ENCODE results near the gene ATF6. TPM values are rescaled to one million over a fixed set of nuclear protein-coding genes. Genes with fewer than 3 reads are reported as not detected.

The ATF6 gene
- total RNA-seq, 1 donor from 2014 or later = 22.9 TPM

- H3K4me3 Mint-ChIP-seq = no peak overlapping the region
- TF ChIP-seq CTCF (conservative IDR thresholded peaks at IDR 0.05) = no peak
- H3K27ac Mint-ChIP-seq = no peak overlapping the region
- DNase-seq (ENCODE audit: extremely low spot score, unreplicated experiment) = no peak
- H3K4me1 Mint-ChIP-seq (ENCODE audit: unreplicated experiment) = no peaks in the 10 kb centered on the region
- H3K36me3 Mint-ChIP-seq = peaks cover 23% of the 10 kb centered on the region
- H3K27me3 Mint-ChIP-seq = no peaks in the 10 kb centered on the region
- no peaks in the 10 kb centered on the region for H3K9me3 Mint-ChIP-seq
Measured at GRCh38 chr1:161839591-161839990, 73.5 kb downstream of the ATF6 start.

GRCh38 chr1:161840363-161840762, 74.2 kb downstream of the ATF6 start:
- Mint-ChIP-seq H3K36me3 (peaks cover 17% of the 10 kb centered on the region), H3K4me3 (no peak overlapping the region), H3K27me3 (no peaks in the 10 kb centered on the region), H3K27ac (no peak overlapping the region), H3K9me3 (no peaks in the 10 kb centered on the region), H3K4me1 (ENCODE audit: unreplicated experiment) (no peaks in the 10 kb centered on the region)
- TF ChIP-seq CTCF (conservative IDR thresholded peaks at IDR 0.05) = no peak
- no peak for DNase-seq (ENCODE audit: extremely low spot score, unreplicated experiment)

GRCh38 chr1:161843156-161843555, 77.0 kb downstream of the ATF6 start:
- Mint-ChIP-seq H3K4me1 (ENCODE audit: unreplicated experiment) (no peaks in the 10 kb centered on the region), H3K4me3 (no peak overlapping the region), H3K36me3 (peaks cover 10% of the 10 kb centered on the region), H3K9me3 (no peaks in the 10 kb centered on the region), H3K27ac (no peak overlapping the region), H3K27me3 (no peaks in the 10 kb centered on the region)
- DNase-seq (ENCODE audit: extremely low spot score, unreplicated experiment) = no peak
- no peak for TF ChIP-seq CTCF (conservative IDR thresholded peaks at IDR 0.05)

GRCh38 chr1:161844696-161845095, 78.6 kb downstream of the ATF6 start:
- Mint-ChIP-seq H3K4me3 (no peak overlapping the region), H3K4me1 (ENCODE audit: unreplicated experiment) (no peaks in the 10 kb centered on the region), H3K9me3 (no peaks in the 10 kb centered on the region), H3K27me3 (no peaks in the 10 kb centered on the region), H3K27ac (no peak overlapping the region), H3K36me3 (peaks cover 10% of the 10 kb centered on the region)
- TF ChIP-seq CTCF (conservative IDR thresholded peaks at IDR 0.05) = no peak
- DNase-seq (ENCODE audit: extremely low spot score, unreplicated experiment) = no peak

GRCh38 chr1:161848676-161849075, 82.6 kb downstream of the ATF6 start:
- no peaks in the 10 kb centered on the region for H3K4me1 Mint-ChIP-seq (ENCODE audit: unreplicated experiment)
- peaks cover 15% of the 10 kb centered on the region for H3K36me3 Mint-ChIP-seq
- no peaks in the 10 kb centered on the region for H3K9me3 Mint-ChIP-seq
- H3K27ac Mint-ChIP-seq = no peak overlapping the region
- TF ChIP-seq CTCF (conservative IDR thresholded peaks at IDR 0.05) = no peak
- no peak overlapping the region for H3K4me3 Mint-ChIP-seq
- DNase-seq (ENCODE audit: extremely low spot score, unreplicated experiment) = no peak
- H3K27me3 Mint-ChIP-seq = no peaks in the 10 kb centered on the region

- no peak overlapping the region for H3K4me3 Mint-ChIP-seq
- TF ChIP-seq CTCF (conservative IDR thresholded peaks at IDR 0.05) = no peak
- peaks cover 17% of the 10 kb centered on the region for H3K36me3 Mint-ChIP-seq
- no peaks in the 10 kb centered on the region for H3K9me3 Mint-ChIP-seq
- no peak overlapping the region for H3K27ac Mint-ChIP-seq
- no peaks in the 10 kb centered on the region for H3K4me1 Mint-ChIP-seq (ENCODE audit: unreplicated experiment)
- H3K27me3 Mint-ChIP-seq = no peaks in the 10 kb centered on the region
- no peak for DNase-seq (ENCODE audit: extremely low spot score, unreplicated experiment)
Measured at GRCh38 chr1:161849518-161849917, 83.4 kb downstream of the ATF6 start.
